HG03280 (cell line): ENCODE measurements around the gene SNPH.

Source experiments
- ATAC-seq: cut with Tn5 transposase; IDR thresholded peaks from one replicate; pipeline ENCODE4 v1.9.1; 2021; ENCODE audit warnings: mild to moderate bottlenecking, moderate library complexity; ENCODE audit not compliant: unreplicated experiment

SNPH gene

DNA sequence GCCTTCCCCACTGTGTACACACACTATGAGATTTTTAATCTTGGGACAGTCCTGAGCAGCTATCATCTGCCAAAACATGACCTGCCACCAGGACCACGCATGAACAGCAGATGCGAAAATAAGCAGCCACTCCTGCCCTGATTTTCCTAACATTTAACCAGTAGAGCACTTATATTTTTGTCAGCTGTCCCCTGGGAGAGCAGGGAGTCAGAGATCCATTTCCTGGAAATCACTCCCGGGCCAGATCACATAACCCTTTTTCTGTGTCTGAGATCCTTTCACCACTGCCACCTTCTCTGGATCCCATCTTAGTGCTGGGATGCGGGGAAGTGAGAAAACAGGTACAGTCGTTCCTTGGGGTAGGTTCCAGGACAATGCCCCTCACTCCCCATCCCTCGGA, 57.2 kb downstream of the SNPH start:
- ATAC-seq = no peak

DNA sequence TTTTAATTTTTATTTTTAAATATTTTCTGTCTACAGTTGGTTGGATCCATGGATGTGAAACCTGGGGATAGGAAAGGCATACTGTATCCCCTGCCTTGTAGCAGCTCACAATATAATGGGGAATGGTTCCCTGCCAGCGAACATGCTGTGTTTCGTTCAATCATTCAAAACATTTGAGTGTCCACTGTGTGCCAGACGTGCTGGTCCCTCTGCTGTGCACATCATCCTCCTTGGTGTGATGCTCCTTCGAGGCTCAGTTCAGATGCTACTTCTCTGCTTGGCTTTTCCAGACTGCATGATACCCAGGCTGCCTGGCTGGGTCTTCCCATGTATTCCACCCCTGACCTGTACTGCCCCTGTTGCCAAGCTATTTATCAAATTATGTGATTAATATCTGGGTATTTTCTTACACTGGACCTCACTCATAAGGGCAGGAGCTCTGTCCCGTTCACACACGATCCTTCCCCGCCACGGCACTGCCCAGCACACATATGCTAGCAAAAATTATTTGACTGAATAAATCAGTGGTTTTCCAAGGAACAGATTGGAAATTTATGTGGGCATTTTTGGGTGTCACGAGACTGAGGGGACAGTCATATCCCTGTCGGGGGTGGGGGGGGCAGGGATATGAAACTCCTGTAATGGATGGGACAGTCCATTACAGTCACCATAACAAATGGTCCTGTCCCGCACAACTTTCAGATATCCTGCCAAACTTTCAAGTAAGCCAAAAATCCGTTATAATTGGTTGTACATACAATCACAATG, 57.9 kb downstream of the SNPH start:
- ATAC-seq = no peak

- ATAC-seq = no peak
These were observed 58.6 kb downstream of the SNPH start for GRCh38 chr20:1324598-1325172.

- ATAC-seq = peak; percentile 85
These were observed 59.3 kb downstream of the SNPH start for GRCh38 chr20:1325173-1326030.

DNA sequence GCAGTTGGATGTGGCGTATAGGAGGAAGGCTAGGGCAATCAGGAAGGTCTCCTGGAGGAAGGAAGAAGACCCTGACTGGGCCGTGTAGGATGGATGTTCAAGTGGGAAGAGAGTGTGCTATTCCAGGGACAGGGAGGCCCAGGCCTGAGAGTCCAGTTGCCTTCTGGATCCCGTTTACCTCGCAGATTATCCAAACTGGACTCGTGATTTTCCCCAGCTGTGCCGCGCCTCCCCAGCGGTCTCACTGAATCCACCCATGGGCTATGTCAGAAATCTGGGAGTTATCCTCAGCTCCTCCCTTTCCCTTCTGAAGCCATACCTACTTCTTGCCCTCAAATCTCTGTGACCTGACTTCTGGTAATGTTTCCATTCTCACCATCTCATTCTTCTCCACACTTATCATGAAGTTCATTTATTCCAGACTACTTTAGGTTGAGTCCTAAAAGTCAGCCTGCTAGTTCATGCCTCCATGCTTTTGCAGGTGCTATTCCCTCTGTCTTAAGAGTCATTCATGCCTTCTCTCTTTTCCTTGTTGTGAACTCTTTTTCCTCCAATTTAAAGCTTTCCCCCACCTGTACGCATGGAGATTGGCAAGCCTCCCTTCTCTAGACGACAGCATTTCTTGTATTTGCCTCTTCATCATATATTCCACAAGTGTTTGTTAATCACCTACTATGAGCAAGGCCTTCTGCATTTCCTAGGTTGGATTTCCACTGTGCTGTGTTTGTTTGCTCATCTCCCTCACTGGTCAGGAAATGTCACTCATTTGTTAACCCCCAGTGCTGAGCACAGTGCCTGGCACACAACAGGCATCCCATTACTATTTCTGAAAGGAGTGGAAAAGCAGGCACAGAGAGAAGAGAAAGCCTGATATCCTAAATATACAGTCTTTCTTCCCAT, 60.2 kb downstream of the SNPH start:
- no peak for ATAC-seq

- ATAC-seq = no peak
These were observed 61.2 kb downstream of the SNPH start for GRCh38 chr20:1327241-1327653.

DNA sequence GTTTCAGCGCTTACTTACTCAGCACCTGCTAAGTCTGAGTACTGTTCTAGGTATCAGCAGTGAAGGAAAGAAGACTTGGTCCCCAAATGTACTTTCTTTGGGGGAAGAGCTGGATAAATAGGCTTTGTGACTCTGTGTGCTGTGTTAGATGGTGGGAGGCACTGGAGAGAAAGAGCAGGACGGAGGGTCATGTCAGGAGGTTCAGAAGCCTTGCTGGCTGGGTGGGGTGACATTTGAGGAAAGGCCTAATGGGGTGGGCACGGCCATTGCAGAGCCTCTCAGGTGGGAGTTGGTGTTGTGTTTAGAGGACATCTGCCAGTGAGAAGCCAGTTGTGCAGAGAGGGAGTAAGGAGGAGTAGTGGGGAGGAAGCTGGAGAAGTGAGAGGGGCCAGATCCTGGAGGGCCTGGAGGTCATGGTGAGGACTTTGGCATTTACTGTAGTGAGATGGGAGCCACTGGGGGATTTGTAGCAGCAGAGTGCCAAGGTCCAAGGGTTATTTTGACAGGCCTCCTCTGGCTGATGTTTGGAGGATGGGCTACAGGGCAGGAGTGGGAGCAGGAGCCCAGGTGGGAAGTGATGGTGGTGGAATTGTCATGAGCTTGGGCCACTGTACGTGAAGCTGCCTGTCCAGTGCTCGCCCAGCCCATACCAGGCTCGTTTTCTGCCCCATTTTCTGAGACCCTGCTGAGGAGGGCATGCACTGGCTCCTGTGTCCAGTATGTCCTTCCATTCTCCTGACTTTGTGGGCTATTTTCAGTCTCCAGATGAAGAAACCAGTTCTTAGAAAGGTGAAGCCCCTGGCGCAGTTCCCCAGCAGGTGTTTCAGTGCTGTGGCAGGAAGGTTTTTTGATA, 62.0 kb downstream of the SNPH start:
- no peak for ATAC-seq

- ATAC-seq = no peak
These were observed 62.7 kb downstream of the SNPH start, which contains the start of gene SDCBP2 for GRCh38 chr20:1328680-1329330. TSS of gene SDCBP2 (minus strand) at chr20:1329139. CDS start at chr20:1320416, 8,723 bp downstream.

- no peak for ATAC-seq
These were observed 64.2 kb downstream of the SNPH start for GRCh38 chr20:1330075-1330830.

GRCh38 chr20:1331101-1331500, 65.0 kb downstream of the SNPH start:
- ATAC-seq = no peak

GRCh38 chr20:1331801-1332453, 65.8 kb downstream of the SNPH start:
- no peak for ATAC-seq

DNA sequence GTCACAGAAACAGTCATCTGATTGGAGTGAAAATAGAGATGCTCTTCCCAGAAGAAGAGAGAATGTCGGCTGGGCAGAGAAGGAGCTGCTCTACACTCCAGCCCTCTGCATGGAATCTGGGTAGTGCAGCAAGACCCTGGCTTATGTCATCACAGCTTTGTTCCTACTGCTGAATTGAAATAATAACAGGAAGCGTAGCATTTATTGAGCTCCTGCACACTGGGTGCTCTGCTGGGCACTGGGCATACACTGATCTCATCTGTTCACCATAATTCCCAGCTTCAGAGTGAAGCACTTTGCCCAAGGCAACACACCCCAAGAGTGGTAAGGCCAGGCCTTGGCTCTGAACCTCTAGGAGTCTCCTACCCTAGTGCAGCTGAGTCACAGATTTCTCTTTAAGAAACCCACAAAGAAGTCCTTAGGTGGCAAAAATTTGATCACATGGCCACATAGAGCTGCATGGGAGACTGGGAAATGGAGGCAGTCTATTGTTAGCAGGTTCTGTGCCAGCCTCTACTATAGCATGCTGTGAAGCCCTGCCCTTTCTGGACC, 66.7 kb downstream of the SNPH start:
- ATAC-seq = no peak

- no peak for ATAC-seq
These were observed 67.6 kb downstream of the SNPH start for GRCh38 chr20:1333462-1334369.

DNA sequence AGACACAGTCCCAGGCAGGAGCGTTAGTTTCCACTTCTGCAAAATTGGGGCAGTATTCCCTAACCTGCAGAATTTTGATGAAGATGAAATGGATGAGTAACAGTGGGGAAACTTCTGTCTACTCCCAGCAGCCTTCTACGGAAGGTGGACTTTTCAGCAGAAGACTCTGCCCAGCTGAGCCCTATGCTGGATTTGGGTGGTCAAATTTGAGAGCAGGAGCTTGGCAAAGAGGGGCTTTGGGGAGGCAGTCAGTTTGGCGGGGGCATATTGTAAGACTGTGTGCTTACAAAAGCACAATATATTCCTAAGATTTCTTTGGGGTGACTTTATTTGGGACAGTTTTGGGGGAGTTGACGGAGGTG, 68.3 kb downstream of the SNPH start:
- ATAC-seq = no peak

DNA sequence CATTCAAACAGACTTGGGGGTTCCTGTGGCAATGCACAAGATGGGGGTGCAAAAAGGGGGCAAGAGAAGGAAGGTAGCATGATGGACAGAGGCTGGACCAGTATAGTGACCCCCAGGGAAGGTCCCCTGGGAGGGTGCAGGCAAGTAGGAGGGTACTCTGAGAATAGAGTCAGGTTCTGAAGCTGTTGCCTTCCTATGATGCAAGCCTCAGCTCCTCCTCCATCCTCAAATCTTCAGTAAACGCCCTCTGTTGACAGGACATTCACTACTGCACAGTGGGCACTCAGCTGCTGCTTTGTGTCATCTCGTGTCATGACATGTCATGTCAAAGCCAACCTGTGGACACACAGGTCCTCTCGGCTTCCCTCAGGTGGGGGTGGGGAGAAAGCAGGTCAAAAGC, 68.7 kb downstream of the SNPH start:
- ATAC-seq = no peak

GRCh38 chr20:1335961-1336698, 70.0 kb downstream of the SNPH start:
- ATAC-seq = no peak
